ENCODE data around the gene ZNF320. TPM values are rescaled to one million over a fixed set of nuclear protein-coding genes. Genes with fewer than 3 reads are reported as not detected.
"Not testable (repeated sequence)": the region's sequence is repeated elsewhere in the genome, so short reads cannot be mapped to it uniquely, and the experiment has no call there.

Gene ZNF320
- total and polyA plus RNA-seq, 8 donors: 3.0 to 94.6 (median 27.5) TPM; not detected in 2

GRCh38 chr19:52857378-52858191 is 39.9 kb downstream of the ZNF320 start, which contains the start of gene ZNF468:
Gene ZNF468, minus strand, starts transcription at chr19:52857619. Its CDS starts 3,347 bp downstream, at chr19:52854272.
- H3K4me1 ChIP-seq: peaks cover 0 to 18% (median 10%) of the 10 kb centered on the region in 4 donors
- H3K27me3 ChIP-seq; intact Hi-C loops (cut with DNase I; ENCODE audit: low total_unique reads); H3K9me3 ChIP-seq: not testable (repeated sequence)
- DNase-seq: peak; percentile 73 to 88
- peak within 1 kb of the TSS; percentile 61 to 69 (median 67) for H3K4me3 ChIP-seq
- 4 to 10% (median 5%) methylated on average over 28 to 42 of the region's 43 CpGs for WGBS, 5 donors
- peak in 2 of 3 donors; percentile 82 to 93 for TF ChIP-seq POLR2AphosphoS5 (IDR thresholded peaks at IDR 0.05)
- peak within 1 kb of the TSS; percentile 50 to 84 (median 77) for H3K27ac ChIP-seq
- H3K36me3 ChIP-seq: peaks cover 16 to 20% (median 19%) of the 10 kb centered on the region in 4 donors

- Histone ChIP-seq H3K27ac (peak overlapping the region; percentile 34 to 84 (median 77)), H3K4me3 (peak overlapping the region; percentile 61 to 69 (median 67)), H3K36me3 (peaks cover 23 to 28% (median 27%) of the 10 kb centered on the region in 4 donors), H3K4me1 (peaks cover 0 to 18% (median 10%) of the 10 kb centered on the region in 4 donors)
- intact Hi-C loops (cut with DNase I; ENCODE audit: low total_unique reads); H3K9me3 ChIP-seq; H3K27me3 ChIP-seq: not testable (repeated sequence)
- peak in 1 of 2 donors; percentile 37 for DNase-seq
- WGBS, 5 donors: 2 to 8% (median 4%) methylated on average over 20 to 30 of the region's 31 CpGs
These were observed 40.7 kb downstream of the ZNF320 start for GRCh38 chr19:52856540-52857377.

Small RNAs within 50 kb of the gene (small RNA-seq; reads per million reads assigned to genes)
- gene ZNF320: 0 to 1.2 (median 0.08) reads per million in 4 donors

Other genes starting within 250 kb of the ZNF320 start
- gene ZNF611, start 162.6 kb downstream of the ZNF320 start, total RNA-seq: 10 to 100 TPM in 3 of 5 donors, 1 to 10 TPM in 2; 3.6 to 58.5 (median 14.6) TPM
- 1 to 10 TPM; 1.6 to 4.1 (median 2.3) TPM for gene ZNF611, start 162.6 kb downstream of the ZNF320 start, polyA plus RNA-seq
- gene ZNF600, start 110.8 kb downstream of the ZNF320 start, total RNA-seq: 10 to 100 TPM in 2 of 5 donors, 1 to 10 TPM in 3; 1.8 to 53.9 (median 8.8) TPM
- gene ZNF600, start 110.8 kb downstream of the ZNF320 start, polyA plus RNA-seq: 10 to 100 TPM in 1 of 3 donors, 1 to 10 TPM in 2; 4.7 to 10.2 (median 5.7) TPM
- gene ZNF28, start 76.0 kb downstream of the ZNF320 start, total RNA-seq: 10 to 100 TPM in 2 of 5 donors, 1 to 10 TPM in 3; 3.2 to 78.6 (median 4.7) TPM
- 1 to 10 TPM; 2.3 to 5.2 (median 3.9) TPM for gene ZNF28, start 76.0 kb downstream of the ZNF320 start, polyA plus RNA-seq
- gene ZNF468, start 40.0 kb downstream of the ZNF320 start, total RNA-seq: 10 to 100 TPM in 4 of 5 donors, 1 to 10 TPM in 1; 6.2 to 53.1 (median 27.2) TPM
- 10 to 100 TPM in 1 of 3 donors, 1 to 10 TPM in 2; 5.8 to 11.9 (median 9.5) TPM for gene ZNF468, start 40.0 kb downstream of the ZNF320 start, polyA plus RNA-seq
- gene ZNF888, start 25.8 kb upstream of the ZNF320 start, total RNA-seq: 10 to 100 TPM in 2 of 5 donors, 1 to 10 TPM in 2, under 1 TPM in 1; 0.29 to 13.4 (median 9.3) TPM
- gene ZNF888, start 25.8 kb upstream of the ZNF320 start, polyA plus RNA-seq: 1 to 10 TPM; 2.6 to 5.7 (median 3.9) TPM
- 10 to 100 TPM in 4 of 5 donors, 1 to 10 TPM in 1; 2.9 to 41.4 (median 16.9) TPM for gene ZNF816, start 65.2 kb upstream of the ZNF320 start, total RNA-seq
- 1 to 10 TPM; 3.2 to 4.0 (median 3.8) TPM for gene ZNF816, start 65.2 kb upstream of the ZNF320 start, polyA plus RNA-seq
- not detected for gene ERVV-1, start 116.3 kb upstream of the ZNF320 start, total RNA-seq
- gene ERVV-1, start 116.3 kb upstream of the ZNF320 start, polyA plus RNA-seq: not detected
- not detected for gene ERVV-2, start 147.1 kb upstream of the ZNF320 start, total RNA-seq
- not detected for gene ERVV-2, start 147.1 kb upstream of the ZNF320 start, polyA plus RNA-seq
- gene ZNF160, start 205.8 kb upstream of the ZNF320 start, total RNA-seq: 10 to 100 TPM; 28.1 to 96.0 (median 56.7) TPM
- gene ZNF160, start 205.8 kb upstream of the ZNF320 start, polyA plus RNA-seq: 10 to 100 TPM in 1 of 3 donors, 1 to 10 TPM in 2; 7.3 to 13.5 (median 9.2) TPM
- gene ZNF415, start 235.3 kb upstream of the ZNF320 start, total RNA-seq: 100 to 1,000 TPM in 1 of 5 donors, 10 to 100 TPM in 2, 1 to 10 TPM in 1, under 1 TPM in 1; 0.29 to 281 (median 15.2) TPM
- 10 to 100 TPM in 1 of 3 donors, 1 to 10 TPM in 2; 5.5 to 11.2 (median 6.5) TPM for gene ZNF415, start 235.3 kb upstream of the ZNF320 start, polyA plus RNA-seq

Measured in stomach (tissue), 9 donors.